GM12872 (cell line): ENCODE measurements around the gene RNF223.

ENCODE experiments used
- CTCF ChIP-seq: IDR thresholded peaks from 3 replicates; pipeline ENCODE4 v1.5.1; 2011; ENCODE audit warnings: low read depth, mild to moderate bottlenecking, low read length, moderate library complexity; ENCODE audit not compliant: insufficient read depth

Gene RNF223

GRCh38 chr1:1069056-1069710, 4.9 kb downstream of the RNF223 start:
- no peak for TF ChIP-seq CTCF

GRCh38 chr1:1068517-1069055, 5.5 kb downstream of the RNF223 start:
- TF ChIP-seq CTCF: no peak

DNA sequence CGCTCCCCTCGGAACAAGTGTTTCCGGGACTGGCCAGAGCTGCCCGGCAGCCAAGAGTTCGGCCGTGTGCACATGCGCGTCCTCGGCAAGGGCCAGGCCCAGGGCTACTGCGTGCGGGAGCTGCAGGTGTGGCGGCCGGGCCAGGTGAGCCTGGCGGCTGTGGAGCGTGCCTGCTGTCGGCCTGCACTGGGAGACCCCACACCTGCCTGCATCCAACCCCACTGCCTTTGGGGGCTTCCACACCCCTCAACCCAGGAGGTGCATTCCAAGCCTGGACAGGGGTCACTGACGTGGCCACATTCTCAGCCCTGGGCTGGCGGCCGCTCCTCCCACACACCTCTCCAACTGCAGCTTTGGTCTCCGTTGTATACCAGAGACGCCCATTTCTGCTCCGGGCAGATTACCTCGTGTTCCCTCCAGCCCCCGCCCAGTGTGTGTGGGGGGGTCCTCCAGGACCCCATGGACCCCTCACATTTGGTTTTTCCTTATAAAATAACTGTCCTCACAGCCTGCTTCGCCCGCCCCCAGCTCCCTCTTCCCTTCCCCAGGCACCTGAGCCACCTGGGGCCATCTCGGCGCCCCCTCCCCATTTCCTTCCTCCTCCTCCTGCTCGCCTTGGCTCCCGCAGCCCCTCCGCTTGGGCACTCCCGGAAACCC, 6.1 kb downstream of the RNF223 start:
- no peak for TF ChIP-seq CTCF

DNA sequence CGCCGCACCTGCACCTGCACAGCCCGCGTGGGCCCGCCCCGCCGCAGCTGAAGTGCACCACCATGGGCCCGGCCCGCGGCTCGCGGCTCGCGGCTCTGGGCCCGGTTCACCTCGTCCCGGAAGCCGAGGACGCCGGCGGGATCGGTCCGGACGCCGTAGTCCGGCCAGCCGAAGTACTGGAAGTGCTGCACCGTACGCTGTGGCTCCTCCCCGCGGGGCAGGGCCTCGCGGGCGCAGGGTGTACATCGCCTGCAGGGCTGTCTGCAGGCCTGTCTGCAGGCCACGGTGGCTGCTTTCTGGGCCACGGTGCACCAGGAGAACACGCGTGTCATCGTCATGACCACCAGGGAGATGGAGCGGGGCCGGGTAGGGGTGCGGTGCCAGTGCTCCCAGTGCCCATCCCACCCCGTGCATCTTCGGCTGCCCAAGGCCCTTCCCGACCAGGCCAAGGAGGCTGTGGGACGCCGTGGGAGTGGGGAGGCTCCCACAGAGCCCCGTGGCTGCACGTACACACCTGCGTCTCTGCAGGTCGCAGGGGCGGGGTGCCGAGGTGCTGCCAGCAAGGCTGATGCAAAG, 6.7 kb downstream of the RNF223 start:
- TF ChIP-seq CTCF: no peak

GRCh38 chr1:1066403-1067283, 7.5 kb downstream of the RNF223 start:
- no peak for TF ChIP-seq CTCF

- TF ChIP-seq CTCF: no peak
Measured at GRCh38 chr1:1065265-1065939, 8.7 kb downstream of the RNF223 start.
